CD14-positive monocyte (primary cell): ENCODE measurements around the gene SUCLG2. TPM values are rescaled to one million over a fixed set of nuclear protein-coding genes. Genes with fewer than 3 reads are reported as not detected.

ENCODE experiments used
- DNase-seq, 3 donors: peaks; one replicate each; pipeline ENCODE4 v3.0.0-alpha.2; 2011 to 2022
- H2AFZ ChIP-seq: 2 replicates; pipeline ENCODE4 v1.6.0; 2012; ENCODE audit warnings: mild to moderate bottlenecking, low read depth, low read length, inconsistent platforms; ENCODE audit not compliant: insufficient read depth, poor library complexity, severe bottlenecking
- H3K27ac ChIP-seq, 2 donors: 1 replicate in 1 of 2; 2 replicates in 1 of 2; pipeline ENCODE4 v1.5.1; 2012 to 2013; ENCODE audit warnings: low read length in 2 of 2, control low read depth in 1 of 2, inconsistent platforms in 1 of 2, low read depth in 1 of 2, mild to moderate bottlenecking in 1 of 2
- H3K27me3 ChIP-seq, 2 donors: one replicate each; pipeline versions ENCODE4 v1.6.0 to v1.6.1; 2011 to 2013; ENCODE audit warnings: low read length in 2 of 2; ENCODE audit not compliant: control insufficient read depth in 2 of 2, insufficient read depth in 2 of 2
- H3K36me3 ChIP-seq, 2 donors: replicated peaks in 1 of 2; 1 replicate in 1 of 2; 2 replicates in 1 of 2; pipeline versions ENCODE4 v1.5.1 to v1.6.1; 2012 to 2013; ENCODE audit warnings: low read length in 2 of 2, control low read depth in 1 of 2, inconsistent platforms in 1 of 2, mild to moderate bottlenecking in 1 of 2; ENCODE audit not compliant: insufficient read depth in 2 of 2, control insufficient read depth in 1 of 2
- H3K4me1 ChIP-seq, 2 donors: 1 replicate in 1 of 2; 2 replicates in 1 of 2; pipeline versions ENCODE4 v1.5.1 to v1.6.1; 2012 to 2013; ENCODE audit warnings: low read length in 2 of 2, control low read depth in 1 of 2, inconsistent platforms in 1 of 2, mild to moderate bottlenecking in 1 of 2, moderate library complexity in 1 of 2; ENCODE audit not compliant: insufficient read depth in 2 of 2, control insufficient read depth in 1 of 2
- H3K4me2 ChIP-seq: replicated peaks from 2 replicates; pipeline ENCODE3; 2012; ENCODE audit warnings: low read length, moderate library complexity, mild to moderate bottlenecking; ENCODE audit not compliant: poor library complexity, severe bottlenecking; ENCODE audit errors: extremely low read depth
- H3K4me3 ChIP-seq, 3 experiments: fragments of 200-600 bp in 1 of 3; sonication (generic) in 1 of 3; replicated peaks in 1 of 3; 1 replicate in 2 of 3; 2 replicates in 1 of 3; pipeline ENCODE4 v1.5.1; 2011 to 2013; ENCODE audit warnings: low read length in 3 of 3, mild to moderate bottlenecking in 3 of 3, control low read depth in 2 of 3, low read depth in 2 of 3, inconsistent platforms in 1 of 3, moderate library complexity in 1 of 3
- H3K79me2 ChIP-seq: 2 replicates; pipeline ENCODE4 v1.6.0; 2012; ENCODE audit warnings: mild to moderate bottlenecking, control low read depth, inconsistent platforms, low read length, moderate library complexity; ENCODE audit not compliant: insufficient read depth
- H3K9ac ChIP-seq: 2 replicates; pipeline ENCODE4 v1.6.0; 2017; ENCODE audit warnings: low read length, mild to moderate bottlenecking; ENCODE audit not compliant: insufficient read depth, poor library complexity, severe bottlenecking
- H3K9me3 ChIP-seq, 2 donors: replicated peaks in 1 of 2; 1 replicate in 1 of 2; 2 replicates in 1 of 2; pipeline versions ENCODE4 v1.5.1 to v1.6.1; 2012 to 2013; ENCODE audit warnings: low read length in 2 of 2, control low read depth in 1 of 2; ENCODE audit not compliant: control insufficient read depth in 1 of 2, insufficient read depth in 1 of 2
- H4K20me1 ChIP-seq: 2 replicates; pipeline ENCODE4 v1.6.0; 2012; ENCODE audit warnings: mild to moderate bottlenecking, low read length, control low read depth, moderate library complexity; ENCODE audit not compliant: insufficient read depth
- H3K27ac Mint-ChIP-seq, 7 donors: one replicate each; pipeline ENCODE4 v1.8.0; 2020; ENCODE audit warnings: mild to moderate bottlenecking in 7 of 7, mixed read lengths in 7 of 7, moderate library complexity in 6 of 7, inconsistent platforms in 2 of 7
- H3K27me3 Mint-ChIP-seq, 3 donors: one replicate each; pipeline ENCODE4 v1.8.0; 2021 to 2022; ENCODE audit warnings: low read depth in 3 of 3, mild to moderate bottlenecking in 3 of 3, mixed read lengths in 3 of 3, moderate library complexity in 3 of 3, inconsistent platforms in 1 of 3
- H3K36me3 Mint-ChIP-seq, 2 donors: one replicate each; pipeline ENCODE4 v1.8.0; 2020; ENCODE audit warnings: mixed read lengths in 2 of 2, inconsistent platforms in 1 of 2, mild to moderate bottlenecking in 1 of 2
- H3K4me1 Mint-ChIP-seq: one replicate; pipeline ENCODE4 v1.8.0; 2020; ENCODE audit warnings: mild to moderate bottlenecking, mixed read lengths
- H3K4me3 Mint-ChIP-seq, 2 donors: one replicate each; pipeline ENCODE4 v1.8.0; 2020; ENCODE audit warnings: mild to moderate bottlenecking in 2 of 2, mixed read lengths in 2 of 2, moderate library complexity in 1 of 2
- H3K9me3 Mint-ChIP-seq, 7 donors: one replicate each; pipeline ENCODE4 v1.8.0; 2020 to 2022; ENCODE audit warnings: mixed read lengths in 7 of 7, mild to moderate bottlenecking in 6 of 7, moderate library complexity in 6 of 7, inconsistent platforms in 2 of 7
- CTCF ChIP-seq: fragments of 200-600 bp; IDR thresholded peaks from one replicate; pipeline ENCODE4 v1.8.0; 2022; ENCODE audit warnings: antibody characterized with exemption, mild to moderate bottlenecking
- WGBS: methylation state at CpG from one replicate; pipeline ENCODE4 v1.1.5; 2013; ENCODE audit warnings: missing lambda C conversion rate; ENCODE audit not compliant: insufficient coverage; 5-methylcytosine and 5-hydroxymethylcytosine counted together
- intact Hi-C, 2 donors: fragments of 100-400 bp; cut with micrococcal nuclease; formaldehyde crosslinking; loops; one replicate each; pipeline versions ENCODE4 v1.15.0 to v1.15.1; 2023
- polyA plus RNA-seq, 3 donors: library from polyadenylated mRNA; depleted of rRNA in 1 of 3; unstranded in 2 of 3; stranded (reverse) in 1 of 3; fragments of 300-500 nt in 2 of 3; fragments of >200 nt in 1 of 3; fragmentation: Illumina TruSeq in 2 of 3; gene quantifications; 1 replicate in 2 of 3; 2 replicates in 1 of 3; pipeline ENCODE4 v1.2.3, GENCODE V29; 2012 to 2021

SUCLG2 gene
- polyA plus RNA-seq, 3 donors, result 10.8 to 37.5 (median 32.9) TPM

- Mint-ChIP-seq H3K27me3 (no peaks in the 10 kb centered on the region), H3K4me3 (no peak overlapping the region), H3K27ac (no peak overlapping the region), H3K4me1 (no peaks in the 10 kb centered on the region), H3K9me3 (peaks cover 0 to 8% (median 3%) of the 10 kb centered on the region in 7 donors), H3K36me3 (no peaks in the 10 kb centered on the region)
- Histone ChIP-seq H2AFZ (no peak overlapping the region), H3K27ac (no peak overlapping the region), H3K4me1 (no peaks in the 10 kb centered on the region), H3K4me3 (no peak overlapping the region), H3K36me3 (no peaks in the 10 kb centered on the region), H4K20me1 (no peaks in the 10 kb centered on the region), H3K4me2 (no peak overlapping the region), H3K27me3 (no peaks in the 10 kb centered on the region), H3K9ac (no peak overlapping the region), H3K79me2 (no peaks in the 10 kb centered on the region), H3K9me3 (no peaks in the 10 kb centered on the region)
- WGBS, result 94% methylated on average over 4 of the region's 6 CpGs
- no peak for TF ChIP-seq CTCF
- no peak for DNase-seq
- intact Hi-C loops, result no loop called here
Measured at GRCh38 chr3:67325231-67325630, 329.2 kb downstream of the SUCLG2 start.
